HG03565 (cell line): ENCODE measurements around the gene ZGPAT.

ENCODE experiments used
- ATAC-seq: cut with Tn5 transposase; IDR thresholded peaks from one replicate; pipeline ENCODE4 v1.9.1; 2021; ENCODE audit warnings: mild to moderate bottlenecking, moderate library complexity; ENCODE audit not compliant: unreplicated experiment

Gene ZGPAT

GRCh38 chr20:63742381-63743024 lies 34.7 kb downstream of the ZGPAT start:
- ATAC-seq: no peak

- ATAC-seq: no peak
Measured at GRCh38 chr20:63743210-63743970, 35.6 kb downstream of the ZGPAT start.

GRCh38 chr20:63744158-63744557 lies 36.3 kb downstream of the ZGPAT start:
- no peak for ATAC-seq

- ATAC-seq: no peak
Measured at GRCh38 chr20:63744574-63745423, 37.0 kb downstream of the ZGPAT start.

- ATAC-seq: no peak
Measured at GRCh38 chr20:63745424-63745805, 37.6 kb downstream of the ZGPAT start.

GRCh38 chr20:63745961-63746731 lies 38.3 kb downstream of the ZGPAT start:
- no peak for ATAC-seq

- ATAC-seq: no peak
Measured at GRCh38 chr20:63746751-63747315, 39.0 kb downstream of the ZGPAT start.

GRCh38 chr20:63747622-63748069 lies 39.8 kb downstream of the ZGPAT start:
- ATAC-seq: no peak

GRCh38 chr20:63748070-63748933 lies 40.5 kb downstream of the ZGPAT start:
- ATAC-seq: no peak

GRCh38 chr20:63748934-63749270 lies 41.1 kb downstream of the ZGPAT start:
- ATAC-seq: no peak

GRCh38 chr20:63749597-63750508 lies 42.0 kb downstream of the ZGPAT start:
- ATAC-seq: no peak

- ATAC-seq: no peak
Measured at GRCh38 chr20:63750807-63751470, 43.1 kb downstream of the ZGPAT start.

GRCh38 chr20:63751471-63752271 lies 43.8 kb downstream of the ZGPAT start:
- ATAC-seq: no peak

GRCh38 chr20:63752411-63753101 lies 44.7 kb downstream of the ZGPAT start:
- no peak for ATAC-seq

- no peak for ATAC-seq
Measured at GRCh38 chr20:63753381-63753780, 45.5 kb downstream of the ZGPAT start.

- ATAC-seq: no peak
Measured at GRCh38 chr20:63754008-63754407, 46.2 kb downstream of the ZGPAT start.
